Body of pancreas (tissue), 4 donors: ENCODE results near the gene FOXJ3. TPM values are rescaled to one million over a fixed set of nuclear protein-coding genes. Genes with fewer than 3 reads are reported as not detected.

ENCODE experiments used
- ATAC-seq: fragments of 150-250 bp; one replicate; pipeline ENCODE4 v1.9.1; 2016
- DNase-seq, 4 donors: peaks; one replicate each; pipeline ENCODE4 v3.0.0-alpha.2; 2019
- H3K27ac ChIP-seq, 4 donors: fragments of 200-600 bp; sonication (generic); 1 replicate in 3 of 4; 2 replicates in 1 of 4; pipeline versions ENCODE4 v1.5.1 to v1.6.1; 2016 to 2019; ENCODE audit warnings: mild to moderate bottlenecking in 1 of 4, mixed read lengths in 1 of 4, moderate library complexity in 1 of 4
- H3K27me3 ChIP-seq, 2 donors: fragments of 200-600 bp; sonication (generic); one replicate each; pipeline ENCODE4 v1.6.0; 2016; ENCODE audit warnings: mild to moderate bottlenecking in 1 of 2
- H3K36me3 ChIP-seq, 2 donors: fragments of 200-600 bp; sonication (generic); replicated peaks in 1 of 2; 2 replicates each; pipeline ENCODE4 v1.5.1; 2016; ENCODE audit warnings: low read depth in 2 of 2; ENCODE audit not compliant: insufficient read depth in 1 of 2
- H3K4me1 ChIP-seq: fragments of 200-600 bp; sonication (generic); one replicate; pipeline ENCODE4 v1.6.0; 2016
- H3K4me3 ChIP-seq, 2 donors: fragments of 200-600 bp; sonication (generic); 1 replicate in 1 of 2; 2 replicates in 1 of 2; pipeline ENCODE4 v1.5.1; 2016 to 2019
- H3K9me3 ChIP-seq, 3 donors: fragments of 200-600 bp; sonication (generic); 1 replicate in 2 of 3; 2 replicates in 1 of 3; pipeline ENCODE4 v1.5.1; 2016
- POLR2A ChIP-seq, 3 donors: fragments of 450-650 bp; IDR thresholded peaks; one replicate each; pipeline ENCODE4 v1.6.1; 2016; ENCODE audit warnings: antibody characterized with exemption in 3 of 3, mild to moderate bottlenecking in 2 of 3
- WGBS, 2 donors: methylation state at CpG; one replicate each; pipeline ENCODE4 v1.1.5; 2017; 5-methylcytosine and 5-hydroxymethylcytosine counted together
- intact Hi-C: fragments of 100-400 bp; cut with DNase I; formaldehyde crosslinking; loops from one replicate; pipeline ENCODE4 v1.15.1; 2023
- total RNA-seq, 2 donors: library from RNA; depleted of rRNA; stranded (reverse); fragments of >200 nt; gene quantifications; one replicate each; pipeline ENCODE4 v1.1.0, GENCODE V29; 2016
- TF ChIP-seq, protein P1 (sequence below), 7 experiments: fragments of 450-650 bp in 4 of 7; fragments of 200-600 bp in 3 of 7; sonication (generic) in 3 of 7; IDR thresholded peaks; one replicate each; pipeline ENCODE4 v1.5.1; 2016 to 2019; ENCODE audit warnings: antibody characterized with exemption in 7 of 7

The FOXJ3 gene
- total RNA-seq, 2 donors from 2014 or later = 25.2 to 50.4 TPM

DNA sequence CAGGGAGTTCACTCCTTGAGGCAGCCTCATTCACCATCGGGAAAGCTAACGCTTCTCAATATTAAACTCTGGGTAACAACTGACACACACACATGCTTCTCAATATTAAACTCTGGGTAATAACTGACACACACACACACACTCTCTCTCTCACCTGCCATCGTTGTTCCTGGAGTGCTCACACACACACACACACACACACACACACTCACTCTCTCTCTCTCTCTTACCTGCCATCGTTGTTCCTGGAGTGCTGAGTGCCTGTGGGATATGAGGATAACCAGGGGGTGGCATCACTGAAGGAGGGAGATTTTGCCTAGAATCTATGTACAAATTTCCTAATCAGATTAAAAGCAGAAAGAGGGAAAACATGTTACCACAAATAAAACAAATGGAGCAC, 153.3 kb downstream of the FOXJ3 start:
- H3K4me3 ChIP-seq = no peak overlapping the region
- no peaks in the 10 kb centered on the region for H3K27me3 ChIP-seq
- 72 to 74% methylated on average over 4 of the region's 4 CpGs for WGBS, 2 donors
- TF ChIP-seq POLR2A (IDR thresholded peaks at IDR 0.05) = no peak
- H3K9me3 ChIP-seq = no peaks in the 10 kb centered on the region
- H3K36me3 ChIP-seq = peaks cover 0 to 5% of the 10 kb centered on the region in 2 donors
- peaks cover 8% of the 10 kb centered on the region for H3K4me1 ChIP-seq
- ATAC-seq = no peak
- intact Hi-C loops = loop anchor here (10.0 kb wide), 1 partner anchor 123 kb away; no protein-coding TSS in a partner anchor
- H3K27ac ChIP-seq = no peak overlapping the region
- no peak for DNase-seq

DNA sequence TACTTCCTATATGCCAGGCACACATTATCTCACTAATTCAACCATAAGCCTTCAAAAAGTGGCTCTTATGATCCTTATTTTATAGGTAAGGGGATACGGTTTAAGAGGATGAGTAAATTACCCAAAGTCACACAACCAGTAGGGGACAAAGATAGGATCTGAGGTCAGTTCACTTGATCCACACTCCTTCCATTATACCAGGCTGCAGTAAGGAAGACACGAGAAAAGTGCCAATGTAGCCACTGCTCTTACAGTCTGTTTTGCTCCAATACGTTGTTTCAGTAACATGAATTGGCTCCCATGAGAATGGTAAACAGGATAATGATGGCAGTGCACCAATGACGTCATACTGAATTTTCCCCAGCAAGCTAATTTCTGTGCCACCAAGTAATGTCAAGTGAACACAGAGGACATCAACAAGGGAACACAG, 155.1 kb downstream of the FOXJ3 start:
- no peaks in the 10 kb centered on the region for H3K9me3 ChIP-seq
- TF ChIP-seq POLR2A (IDR thresholded peaks at IDR 0.05) = no peak
- TF ChIP-seq, protein P1, sequence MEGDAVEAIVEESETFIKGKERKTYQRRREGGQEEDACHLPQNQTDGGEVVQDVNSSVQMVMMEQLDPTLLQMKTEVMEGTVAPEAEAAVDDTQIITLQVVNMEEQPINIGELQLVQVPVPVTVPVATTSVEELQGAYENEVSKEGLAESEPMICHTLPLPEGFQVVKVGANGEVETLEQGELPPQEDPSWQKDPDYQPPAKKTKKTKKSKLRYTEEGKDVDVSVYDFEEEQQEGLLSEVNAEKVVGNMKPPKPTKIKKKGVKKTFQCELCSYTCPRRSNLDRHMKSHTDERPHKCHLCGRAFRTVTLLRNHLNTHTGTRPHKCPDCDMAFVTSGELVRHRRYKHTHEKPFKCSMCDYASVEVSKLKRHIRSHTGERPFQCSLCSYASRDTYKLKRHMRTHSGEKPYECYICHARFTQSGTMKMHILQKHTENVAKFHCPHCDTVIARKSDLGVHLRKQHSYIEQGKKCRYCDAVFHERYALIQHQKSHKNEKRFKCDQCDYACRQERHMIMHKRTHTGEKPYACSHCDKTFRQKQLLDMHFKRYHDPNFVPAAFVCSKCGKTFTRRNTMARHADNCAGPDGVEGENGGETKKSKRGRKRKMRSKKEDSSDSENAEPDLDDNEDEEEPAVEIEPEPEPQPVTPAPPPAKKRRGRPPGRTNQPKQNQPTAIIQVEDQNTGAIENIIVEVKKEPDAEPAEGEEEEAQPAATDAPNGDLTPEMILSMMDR (IDR thresholded peaks at IDR 0.05) = no peak
- ATAC-seq = no peak
- H3K4me3 ChIP-seq = no peak overlapping the region
- no peak overlapping the region for H3K27ac ChIP-seq
- H3K4me1 ChIP-seq = peaks cover 8% of the 10 kb centered on the region
- intact Hi-C loops = loop anchor here (10.0 kb wide), 1 partner anchor 125 kb away; no protein-coding TSS in a partner anchor
- H3K36me3 ChIP-seq = peaks cover 0 to 3% of the 10 kb centered on the region in 2 donors
- no peaks in the 10 kb centered on the region for H3K27me3 ChIP-seq
- WGBS, 2 donors = 77 to 79% methylated on average over 4 of the region's 4 CpGs
- DNase-seq = no peak

DNA sequence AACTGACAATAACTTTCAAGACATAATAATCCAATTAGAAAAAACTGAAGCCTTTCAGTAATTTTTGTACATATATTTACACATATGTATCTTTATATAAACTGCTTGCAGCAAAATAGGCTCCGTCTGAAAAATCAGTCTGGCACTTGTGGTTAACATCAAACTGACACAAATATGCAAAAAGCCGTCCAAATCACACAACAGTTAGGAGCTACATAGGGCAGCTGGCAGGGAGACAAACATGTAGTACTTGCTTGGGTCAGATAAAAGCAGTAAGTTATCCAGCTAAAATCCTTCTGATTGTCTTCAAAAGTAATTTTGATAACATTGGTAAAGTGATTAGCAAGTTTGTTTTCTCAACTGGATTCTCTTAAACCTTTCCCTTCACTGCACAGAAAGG, 155.8 kb downstream of the FOXJ3 start:
- peaks cover 0 to 3% of the 10 kb centered on the region in 2 donors for H3K36me3 ChIP-seq
- whole genome bisulfite sequencing, 2 donors = 11 to 16% methylated on average over 2 of the region's 2 CpGs
- no peaks in the 10 kb centered on the region for H3K27me3 ChIP-seq
- TF ChIP-seq, protein P1 (IDR thresholded peaks at IDR 0.05) = no peak
- TF ChIP-seq POLR2A (IDR thresholded peaks at IDR 0.05) = no peak
- DNase-seq (no peak), ATAC-seq (no peak)
- intact Hi-C loops = no loop called here
- H3K4me3 ChIP-seq = no peak overlapping the region
- H3K27ac ChIP-seq = no peak overlapping the region
- peaks cover 8% of the 10 kb centered on the region for H3K4me1 ChIP-seq
- no peaks in the 10 kb centered on the region for H3K9me3 ChIP-seq

DNA sequence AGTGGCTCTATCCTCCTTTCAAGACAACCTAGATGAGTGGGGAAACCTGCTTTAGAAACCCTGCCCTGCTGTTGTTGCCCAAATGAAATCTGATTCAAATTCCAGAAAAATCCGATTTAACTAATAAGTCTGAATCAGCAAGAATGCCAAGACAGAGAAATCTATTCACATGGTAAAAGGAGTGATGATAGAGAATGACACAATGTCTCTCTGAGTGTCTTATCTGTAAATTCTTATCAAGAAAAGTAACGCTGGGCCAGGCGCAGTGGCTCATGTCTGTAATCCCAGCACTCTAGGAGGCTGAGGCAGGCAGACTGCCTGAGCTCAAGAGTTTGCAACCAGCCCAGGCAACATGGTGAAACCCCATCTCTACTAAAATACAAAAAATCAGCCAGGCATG, 156.8 kb downstream of the FOXJ3 start:
- no peak for TF ChIP-seq POLR2A (IDR thresholded peaks at IDR 0.05)
- TF ChIP-seq, protein P1 (IDR thresholded peaks at IDR 0.05) = no peak
- 27 to 40% methylated on average over 3 of the region's 3 CpGs for WGBS, 2 donors
- no peak for DNase-seq
- no peaks in the 10 kb centered on the region for H3K27me3 ChIP-seq
- H3K4me1 ChIP-seq = peaks cover 15% of the 10 kb centered on the region
- H3K27ac ChIP-seq = no peak overlapping the region
- no peak overlapping the region for H3K4me3 ChIP-seq
- no peak for ATAC-seq
- no peaks in the 10 kb centered on the region for H3K9me3 ChIP-seq
- H3K36me3 ChIP-seq = peaks cover 0 to 3% of the 10 kb centered on the region in 2 donors
- intact Hi-C loops = no loop called here

DNA sequence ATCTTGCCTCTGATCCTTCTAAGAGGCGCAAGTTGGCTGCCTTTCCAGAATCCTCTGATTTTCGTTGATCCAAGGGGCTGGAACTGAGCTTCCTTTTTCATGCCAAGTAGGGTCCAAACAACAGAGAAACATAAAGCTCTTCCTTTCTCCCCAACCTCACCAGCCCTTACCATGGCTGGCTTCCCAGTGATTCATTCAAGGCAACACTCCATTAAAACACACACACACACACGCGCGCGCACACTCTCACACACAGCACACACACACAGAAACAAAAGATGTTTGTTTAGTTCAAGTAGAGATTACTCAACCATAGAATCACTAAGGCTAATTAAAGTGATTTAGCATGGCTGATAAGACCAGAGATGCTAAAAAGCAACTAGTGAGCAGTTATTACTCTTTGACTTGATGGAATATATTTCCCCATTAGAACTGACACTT, 157.5 kb downstream of the FOXJ3 start:
- Histone ChIP-seq H3K4me1 (peaks cover 22% of the 10 kb centered on the region), H3K27ac (peak overlapping the region in 1 of 4 donors; percentile 6), H3K27me3 (no peaks in the 10 kb centered on the region), H3K9me3 (no peaks in the 10 kb centered on the region), H3K4me3 (no peak overlapping the region), H3K36me3 (peaks cover 0 to 3% of the 10 kb centered on the region in 2 donors)
- intact Hi-C loops = no loop called here
- TF ChIP-seq POLR2A (IDR thresholded peaks at IDR 0.05) = no peak
- TF ChIP-seq, protein P1 (IDR thresholded peaks at IDR 0.05) = no peak
- 52 to 56% methylated on average over 6 of the region's 6 CpGs for WGBS, 2 donors
- peak in 1 of 4 donors; percentile 28 for DNase-seq
- no peak for ATAC-seq
